Mucosa of descending colon (tissue), 3 donors: Measurements from ENCODE around the gene CGB3. TPM values are rescaled to one million over a fixed set of nuclear protein-coding genes. Genes with fewer than 3 reads are reported as not detected.
A peak's percentile ranks its signal among the peaks of the same experiment; 100 is the strongest.

ENCODE experiments used
- ATAC-seq: fragments of 200-7000 bp; cut with Tn5 transposase; one replicate; pipeline ENCODE4 v1.9.1; 2020; ENCODE audit warnings: mild to moderate bottlenecking, moderate library complexity
- DNase-seq, 3 donors: peaks; one replicate each; pipeline ENCODE4 v3.0.0-alpha.2; 2020
- H3K36me3 ChIP-seq: fragments of 200-600 bp; one replicate; pipeline ENCODE4 v1.8.0; 2021; ENCODE audit warnings: low read depth, mild to moderate bottlenecking
- H3K4me1 ChIP-seq: fragments of 200-600 bp; one replicate; pipeline ENCODE4 v1.8.0; 2021; ENCODE audit warnings: low read depth, mild to moderate bottlenecking
- H3K4me3 ChIP-seq: fragments of 200-600 bp; one replicate; pipeline ENCODE4 v1.8.0; 2021; ENCODE audit warnings: mild to moderate bottlenecking
- H3K9me3 ChIP-seq: fragments of 200-600 bp; one replicate; pipeline ENCODE4 v1.8.0; 2021; ENCODE audit warnings: mild to moderate bottlenecking
- intact Hi-C, 2 donors: fragments of 100-400 bp; cut with DNase I in 1 of 2; cut with micrococcal nuclease in 1 of 2; formaldehyde crosslinking; loops; one replicate each; pipeline versions ENCODE4 v1.11.0 to v1.11.1; 2022; cut with DNase I, micrococcal nuclease
- total RNA-seq, 3 donors: library from RNA; stranded (reverse); fragmentation: NEBNext Ultra II Directional in 2 of 3; extraction: Animal tissue kit (Norgen Biotek cat#: 25700) in 2 of 3; gene quantifications; one replicate each; pipeline versions ENCODE4 v1.2.1 to v1.2.4, GENCODE V29; 2021 to 2023
- TF ChIP-seq, protein P1 (sequence below): fragments of 200-600 bp; IDR thresholded peaks from one replicate; pipeline ENCODE4 v1.8.0; 2022; ENCODE audit warnings: antibody characterized with exemption, mild to moderate bottlenecking
- donor health status: DM: no; HTN: no; CAD: no; lungs with moderate emphysema.
- donor health status: DM: no; HTN: no; CAD: no.
- donor health status: DM: no; HTN: yes; CAD: no.

Gene CGB3
- total RNA-seq, 3 donors from 2014 or later: not detected

DNA sequence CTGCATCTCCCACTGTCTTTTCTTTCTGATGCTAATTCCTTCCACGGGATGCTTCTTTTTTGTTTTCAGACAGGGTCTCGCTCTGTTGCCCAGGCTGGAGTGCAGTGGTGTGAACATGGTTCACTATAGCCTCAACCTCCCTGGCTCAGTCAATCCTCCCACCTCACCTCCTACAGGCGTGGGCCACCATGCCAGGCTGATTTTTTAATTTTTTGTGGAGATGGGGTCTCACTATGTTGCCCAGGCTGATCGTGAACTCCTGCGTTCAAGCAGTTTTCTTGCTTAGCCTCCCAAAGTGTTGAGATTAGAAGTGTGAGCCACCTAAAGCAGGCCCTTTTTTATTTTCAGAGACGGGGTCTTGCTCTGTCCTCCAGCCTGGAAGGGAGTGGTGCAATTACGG is 35.8 kb downstream of the CGB3 start:
- intact Hi-C loops: no loop called here
- H3K36me3 ChIP-seq: no peaks in the 10 kb centered on the region
- no peaks in the 10 kb centered on the region for H3K9me3 ChIP-seq
- peaks cover 12% of the 10 kb centered on the region for H3K4me1 ChIP-seq
- no peak for ATAC-seq
- H3K4me3 ChIP-seq: no peak overlapping the region
- DNase-seq: no peak
- TF ChIP-seq, protein P1, sequence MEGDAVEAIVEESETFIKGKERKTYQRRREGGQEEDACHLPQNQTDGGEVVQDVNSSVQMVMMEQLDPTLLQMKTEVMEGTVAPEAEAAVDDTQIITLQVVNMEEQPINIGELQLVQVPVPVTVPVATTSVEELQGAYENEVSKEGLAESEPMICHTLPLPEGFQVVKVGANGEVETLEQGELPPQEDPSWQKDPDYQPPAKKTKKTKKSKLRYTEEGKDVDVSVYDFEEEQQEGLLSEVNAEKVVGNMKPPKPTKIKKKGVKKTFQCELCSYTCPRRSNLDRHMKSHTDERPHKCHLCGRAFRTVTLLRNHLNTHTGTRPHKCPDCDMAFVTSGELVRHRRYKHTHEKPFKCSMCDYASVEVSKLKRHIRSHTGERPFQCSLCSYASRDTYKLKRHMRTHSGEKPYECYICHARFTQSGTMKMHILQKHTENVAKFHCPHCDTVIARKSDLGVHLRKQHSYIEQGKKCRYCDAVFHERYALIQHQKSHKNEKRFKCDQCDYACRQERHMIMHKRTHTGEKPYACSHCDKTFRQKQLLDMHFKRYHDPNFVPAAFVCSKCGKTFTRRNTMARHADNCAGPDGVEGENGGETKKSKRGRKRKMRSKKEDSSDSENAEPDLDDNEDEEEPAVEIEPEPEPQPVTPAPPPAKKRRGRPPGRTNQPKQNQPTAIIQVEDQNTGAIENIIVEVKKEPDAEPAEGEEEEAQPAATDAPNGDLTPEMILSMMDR: no peak

DNA sequence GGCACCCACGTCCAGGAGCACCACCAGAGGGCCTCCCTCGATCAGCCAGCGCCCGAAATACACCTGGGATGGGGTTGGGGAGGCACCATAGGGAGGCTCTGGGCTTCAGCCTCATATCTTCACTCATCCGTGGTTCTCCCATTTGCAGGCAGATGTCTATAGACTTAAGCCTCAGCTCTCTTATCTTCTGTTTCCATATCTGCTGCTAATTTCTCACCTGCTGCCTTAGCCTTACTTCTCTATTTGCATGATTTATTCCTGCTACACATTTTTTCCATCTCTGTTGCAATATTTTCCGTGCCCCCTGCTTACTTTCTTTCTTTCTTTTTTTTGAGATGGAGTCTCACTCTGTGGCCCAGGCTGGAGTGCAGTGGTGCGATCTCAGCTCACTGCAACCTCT is 36.8 kb downstream of the CGB3 start:
- H3K36me3 ChIP-seq: no peaks in the 10 kb centered on the region
- intact Hi-C loops: no loop called here
- H3K4me3 ChIP-seq: no peak overlapping the region
- TF ChIP-seq, protein P1: no peak
- DNase-seq (no peak), ATAC-seq (no peak)
- no peaks in the 10 kb centered on the region for H3K9me3 ChIP-seq
- H3K4me1 ChIP-seq: peaks cover 12% of the 10 kb centered on the region

DNA sequence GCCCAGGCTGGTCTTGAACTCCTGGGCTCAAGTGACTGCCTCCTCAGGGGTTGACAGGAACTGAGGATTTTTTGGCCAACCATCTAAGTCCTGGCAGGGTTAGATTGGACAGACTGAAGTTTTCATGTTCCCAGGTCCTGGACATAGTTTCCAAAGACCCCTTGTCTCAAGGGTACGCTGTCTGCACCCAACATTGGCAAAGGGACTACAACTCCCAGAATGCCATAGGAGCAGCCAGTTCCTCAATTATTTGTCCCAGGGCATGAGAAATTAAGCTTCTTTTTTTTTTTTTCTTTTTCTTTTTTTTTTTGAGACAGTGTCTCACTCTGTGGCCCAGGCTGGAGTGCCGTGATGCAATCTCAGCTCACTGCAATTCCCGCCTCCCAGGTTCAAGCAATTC is 37.9 kb downstream of the CGB3 start:
- DNase-seq (no peak), ATAC-seq (no peak)
- Histone ChIP-seq H3K4me3 (no peak overlapping the region), H3K4me1 (peaks cover 2% of the 10 kb centered on the region), H3K9me3 (no peaks in the 10 kb centered on the region), H3K36me3 (no peaks in the 10 kb centered on the region)
- TF ChIP-seq, protein P1: no peak
- intact Hi-C loops: no loop called here

DNA sequence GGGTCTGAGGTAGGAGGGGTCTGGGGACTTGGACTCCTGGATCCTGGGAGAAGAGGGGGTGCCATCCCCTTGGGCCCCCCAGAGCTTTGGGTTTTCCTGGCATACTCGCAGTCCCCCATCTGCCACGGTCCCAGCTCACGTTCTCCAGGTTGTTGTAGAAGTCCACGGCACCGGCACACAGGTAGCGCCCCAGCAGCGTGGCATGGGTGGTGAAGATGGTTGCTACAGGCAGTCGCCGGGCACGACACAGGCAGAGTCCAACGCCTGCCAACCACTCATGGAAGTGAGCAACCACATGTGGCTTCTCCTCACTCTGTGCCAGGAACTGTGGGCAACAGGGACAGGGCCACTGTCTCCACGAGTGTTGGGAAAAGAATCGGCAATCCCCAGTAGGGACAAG is 38.4 kb downstream of the CGB3 start:
- DNase-seq (no peak), ATAC-seq (no peak)
- no peak overlapping the region for H3K4me3 ChIP-seq
- TF ChIP-seq, protein P1: no peak
- no peaks in the 10 kb centered on the region for H3K9me3 ChIP-seq
- intact Hi-C loops: no loop called here
- H3K36me3 ChIP-seq: no peaks in the 10 kb centered on the region
- H3K4me1 ChIP-seq: no peaks in the 10 kb centered on the region

DNA sequence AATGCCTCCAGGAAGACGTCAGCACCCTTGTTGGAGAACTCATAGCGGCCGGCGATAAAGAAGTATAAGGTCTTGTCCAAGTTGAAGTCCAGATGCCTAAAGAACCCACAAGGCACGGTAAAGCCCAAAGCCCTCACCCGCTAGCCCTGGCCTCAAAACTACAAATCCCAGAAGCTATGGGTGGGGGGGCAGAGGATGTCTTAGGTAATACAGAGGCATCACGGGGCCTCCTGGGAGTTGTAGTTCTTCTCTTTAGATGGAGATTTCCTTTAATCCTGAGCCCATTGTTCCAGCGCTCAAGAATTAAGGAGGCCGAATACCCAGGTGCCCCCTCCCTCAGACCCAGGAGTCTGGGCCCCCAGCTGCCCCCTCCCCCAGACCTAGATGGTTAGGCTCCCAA is 41.9 kb downstream of the CGB3 start:
- Histone ChIP-seq H3K9me3 (no peaks in the 10 kb centered on the region), H3K36me3 (no peaks in the 10 kb centered on the region), H3K4me3 (no peak overlapping the region), H3K4me1 (peaks cover 3% of the 10 kb centered on the region)
- DNase-seq (no peak), ATAC-seq (no peak)
- TF ChIP-seq, protein P1: no peak
- intact Hi-C loops: no loop called here

DNA sequence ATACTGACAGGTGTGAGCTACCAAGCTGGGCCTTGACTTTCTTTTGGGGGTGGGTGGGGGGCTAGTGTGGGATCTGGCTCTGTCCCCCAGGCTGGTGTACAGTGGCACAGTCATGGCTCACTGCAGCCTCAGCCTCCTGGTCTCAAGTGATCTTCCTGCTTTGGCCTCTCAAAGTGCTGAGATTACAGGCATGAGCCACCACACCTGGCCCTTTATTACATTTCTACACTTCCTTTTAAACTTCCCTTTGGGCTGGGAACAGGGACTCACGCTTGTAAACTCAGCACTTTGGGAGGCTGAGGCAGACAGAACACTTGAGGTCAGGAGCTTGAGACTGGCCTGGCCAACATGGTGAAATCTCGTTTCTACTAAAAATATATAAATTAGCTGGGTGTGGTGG is 47.1 kb downstream of the CGB3 start:
- Histone ChIP-seq H3K4me3 (no peak overlapping the region), H3K4me1 (peaks cover 3% of the 10 kb centered on the region), H3K36me3 (peaks cover 7% of the 10 kb centered on the region), H3K9me3 (no peaks in the 10 kb centered on the region)
- DNase-seq (no peak), ATAC-seq (peak; percentile 77)
- TF ChIP-seq, protein P1: no peak
- intact Hi-C loops: loop anchor here in 1 of 2 donors (10.0 kb wide), 1 partner anchor 182 kb away; no protein-coding TSS in a partner anchor
